ENCODE results near the gene POU2F1.

DNA sequence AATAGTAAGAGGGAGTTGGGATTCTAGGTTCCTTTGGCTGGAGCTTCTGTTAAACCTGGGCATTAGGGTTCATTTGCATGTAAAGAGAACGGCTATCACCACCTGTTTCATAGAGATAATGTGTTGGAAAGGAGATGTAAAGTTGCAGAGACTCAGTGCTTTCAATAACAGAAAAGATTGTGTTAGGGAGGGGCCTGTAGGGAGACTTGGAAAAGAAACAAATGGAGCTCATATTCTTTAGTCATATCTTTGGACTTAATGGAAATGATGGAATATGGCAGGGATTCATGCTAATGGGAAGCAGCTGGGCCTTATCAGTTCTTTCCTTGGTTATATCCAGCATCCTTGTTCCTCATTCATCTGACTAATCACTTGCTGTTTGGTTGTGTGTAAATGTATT lies 152.7 kb downstream of the POU2F1 start:
- TF ChIP-seq, protein P1, sequence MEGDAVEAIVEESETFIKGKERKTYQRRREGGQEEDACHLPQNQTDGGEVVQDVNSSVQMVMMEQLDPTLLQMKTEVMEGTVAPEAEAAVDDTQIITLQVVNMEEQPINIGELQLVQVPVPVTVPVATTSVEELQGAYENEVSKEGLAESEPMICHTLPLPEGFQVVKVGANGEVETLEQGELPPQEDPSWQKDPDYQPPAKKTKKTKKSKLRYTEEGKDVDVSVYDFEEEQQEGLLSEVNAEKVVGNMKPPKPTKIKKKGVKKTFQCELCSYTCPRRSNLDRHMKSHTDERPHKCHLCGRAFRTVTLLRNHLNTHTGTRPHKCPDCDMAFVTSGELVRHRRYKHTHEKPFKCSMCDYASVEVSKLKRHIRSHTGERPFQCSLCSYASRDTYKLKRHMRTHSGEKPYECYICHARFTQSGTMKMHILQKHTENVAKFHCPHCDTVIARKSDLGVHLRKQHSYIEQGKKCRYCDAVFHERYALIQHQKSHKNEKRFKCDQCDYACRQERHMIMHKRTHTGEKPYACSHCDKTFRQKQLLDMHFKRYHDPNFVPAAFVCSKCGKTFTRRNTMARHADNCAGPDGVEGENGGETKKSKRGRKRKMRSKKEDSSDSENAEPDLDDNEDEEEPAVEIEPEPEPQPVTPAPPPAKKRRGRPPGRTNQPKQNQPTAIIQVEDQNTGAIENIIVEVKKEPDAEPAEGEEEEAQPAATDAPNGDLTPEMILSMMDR (IDR thresholded peaks at IDR 0.05), result no peak
- no peak for TF ChIP-seq EZH2 (IDR thresholded peaks at IDR 0.05; ENCODE audit: borderline replicate concordance, insufficient read depth, low read depth, low read length, poor library complexity, severe bottlenecking)
